Skeletal muscle cell (primary cell): ENCODE measurements around the gene DCLK3.
A peak's percentile ranks its signal among the peaks of the same experiment; 100 is the strongest.

Experiments
- DNase-seq: peaks from one replicate; pipeline ENCODE4 v3.0.0-alpha.2; 2010; ENCODE audit warnings: low read depth
- H3K4me3 ChIP-seq: 2 replicates; pipeline ENCODE4 v1.5.1; 2011; ENCODE audit warnings: low read depth, mild to moderate bottlenecking, control low read depth, low read length, moderate library complexity

The DCLK3 gene

GRCh38 chr3:36729204-36730056, 34.9 kb downstream of the DCLK3 start:
- peak; percentile 24 for DNase-seq
- H3K4me3 ChIP-seq = no peak overlapping the region

DNA sequence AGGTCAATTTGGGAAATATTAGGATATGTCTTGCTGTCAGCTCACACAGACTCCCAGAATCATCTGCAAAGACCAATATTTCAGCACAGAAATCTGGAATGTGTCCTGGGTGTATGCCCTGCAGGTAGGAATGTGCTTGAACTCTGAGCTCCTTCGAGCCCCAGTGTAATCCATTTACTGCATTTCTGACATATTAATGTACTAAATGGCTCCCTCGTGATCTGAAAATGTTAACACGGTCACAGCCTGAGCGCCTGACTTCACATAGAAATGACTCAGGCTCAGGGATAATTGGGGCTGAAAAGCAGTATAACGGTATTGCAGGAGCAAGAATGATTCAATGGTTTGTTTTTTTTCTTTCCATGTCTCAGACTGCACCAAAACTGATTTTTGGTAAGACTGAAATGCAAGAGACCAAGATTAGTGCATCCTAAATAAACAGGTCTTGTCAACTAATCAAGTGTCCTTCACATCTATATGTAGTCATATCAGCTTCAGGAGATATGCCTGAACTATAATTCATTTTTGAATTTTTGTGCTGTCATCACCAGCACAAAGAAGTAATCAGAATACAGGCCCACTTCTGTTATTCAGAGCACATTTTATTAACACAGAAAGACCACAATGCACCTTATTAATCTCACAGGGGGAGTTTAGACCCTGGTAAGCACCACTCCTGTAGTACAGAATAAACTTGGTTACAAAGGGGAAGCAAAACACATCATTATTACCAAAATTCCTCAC, 49.8 kb downstream of the DCLK3 start:
- H3K4me3 ChIP-seq = no peak overlapping the region
- no peak for DNase-seq

- DNase-seq = no peak
- H3K4me3 ChIP-seq = no peak overlapping the region
These were observed 50.4 kb downstream of the DCLK3 start for GRCh38 chr3:36713904-36714303.

DNA sequence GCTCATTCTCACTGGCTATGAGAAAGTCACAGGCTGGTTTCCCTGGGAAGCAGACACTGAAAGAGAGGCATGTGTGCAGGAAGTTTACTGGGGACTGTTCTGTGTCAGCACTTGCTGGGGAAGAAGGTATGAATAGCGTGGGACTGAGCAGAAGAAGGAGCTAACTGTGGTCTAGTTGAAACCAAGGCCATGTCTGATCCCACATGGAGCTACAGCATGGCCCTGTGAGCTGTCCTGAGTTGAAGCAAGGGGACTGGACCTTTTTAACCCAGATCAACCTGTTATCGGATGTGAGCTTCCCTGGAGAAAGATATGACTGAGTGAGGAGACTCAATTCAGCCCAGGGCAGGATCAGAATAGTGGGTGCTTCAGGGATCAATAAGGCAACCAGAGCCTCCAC, 53.7 kb downstream of the DCLK3 start:
- DNase-seq = no peak

GRCh38 chr3:36709826-36710365, 54.5 kb downstream of the DCLK3 start:
- no peak overlapping the region for H3K4me3 ChIP-seq
- no peak for DNase-seq

More for the DNA sequence above, 53.7 kb downstream of the DCLK3 start:
- H3K4me3 ChIP-seq = no peak overlapping the region

DNA sequence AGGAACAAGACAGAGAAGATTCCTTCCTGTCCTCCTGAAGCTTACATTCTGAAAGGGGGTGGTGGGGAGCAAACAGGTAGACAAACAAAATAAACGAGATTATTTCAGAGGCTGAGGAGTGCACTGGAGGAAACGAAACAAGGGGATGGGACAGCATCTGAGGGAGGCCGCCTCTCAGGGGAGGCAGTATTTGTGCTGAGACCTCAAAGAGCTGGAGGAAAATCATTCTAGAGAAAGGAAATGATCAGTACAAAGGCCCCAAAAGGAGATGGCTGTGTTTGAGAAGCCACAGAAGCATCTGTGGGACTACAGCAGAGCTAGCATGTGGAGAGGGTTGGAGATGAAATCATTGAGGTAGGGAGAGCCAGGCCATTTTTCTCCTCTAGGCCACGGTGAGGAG, 55.1 kb downstream of the DCLK3 start:
- H3K4me3 ChIP-seq = no peak overlapping the region
- no peak for DNase-seq

GRCh38 chr3:36707623-36708409, 56.5 kb downstream of the DCLK3 start:
- no peak overlapping the region for H3K4me3 ChIP-seq
- no peak for DNase-seq

DNA sequence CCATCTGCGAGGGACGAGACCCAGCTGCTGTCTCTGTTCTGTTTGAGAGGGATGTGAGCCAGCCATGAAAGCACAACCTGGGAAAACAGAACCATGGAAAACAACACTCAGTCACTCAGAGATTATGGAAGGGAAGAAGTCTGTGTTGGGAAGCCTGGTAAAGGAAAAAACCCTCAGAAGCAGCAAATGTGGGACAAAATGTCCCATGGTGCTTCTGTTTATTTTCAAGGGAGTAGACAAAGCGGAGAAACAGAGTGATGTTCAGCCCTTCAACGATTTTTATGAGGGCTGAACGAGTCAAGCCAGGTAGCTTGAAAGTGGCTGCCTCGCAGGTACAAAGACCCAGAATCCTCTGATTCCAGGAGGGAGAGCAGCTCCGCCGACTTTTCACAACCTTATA, 59.3 kb downstream of the DCLK3 start:
- DNase-seq = no peak

DNA sequence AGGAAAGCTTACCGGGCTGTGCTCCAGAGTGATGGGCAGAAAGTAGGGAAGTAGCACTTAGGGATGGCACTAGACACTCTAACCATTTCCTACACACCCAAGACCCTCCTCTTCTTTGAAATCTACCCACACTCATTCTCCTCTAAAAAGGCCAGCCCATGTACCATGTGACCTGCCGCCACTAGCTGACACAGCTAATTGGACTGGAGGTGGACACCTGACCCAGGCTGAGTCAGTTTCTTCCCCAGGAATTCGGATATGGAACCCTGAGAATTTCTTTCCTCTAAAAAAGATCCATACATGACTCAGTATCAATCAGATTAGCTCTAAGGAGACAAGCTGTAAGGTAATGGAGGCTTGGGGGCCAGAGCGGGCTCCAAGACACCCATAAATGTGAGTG, 60.1 kb downstream of the DCLK3 start:
- no peak for DNase-seq
- no peak overlapping the region for H3K4me3 ChIP-seq

More for the DNA sequence above, 59.3 kb downstream of the DCLK3 start:
- no peak overlapping the region for H3K4me3 ChIP-seq

DNA sequence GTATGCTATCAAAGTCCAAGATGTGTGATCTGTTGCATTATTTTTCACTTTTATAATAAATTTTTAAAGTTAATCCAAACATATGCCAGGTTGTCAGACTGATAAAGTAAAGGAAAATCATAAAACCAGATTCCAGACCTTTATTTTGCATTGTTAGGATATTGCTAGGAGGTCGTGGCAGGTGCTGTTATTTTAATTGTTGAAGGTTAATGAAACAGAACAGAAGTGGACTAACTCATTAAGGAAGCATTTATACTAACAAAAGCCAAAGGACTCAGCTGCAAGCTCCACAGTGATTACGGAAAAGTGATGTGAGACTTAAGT, 63.1 kb downstream of the DCLK3 start:
- DNase-seq = no peak

DNA sequence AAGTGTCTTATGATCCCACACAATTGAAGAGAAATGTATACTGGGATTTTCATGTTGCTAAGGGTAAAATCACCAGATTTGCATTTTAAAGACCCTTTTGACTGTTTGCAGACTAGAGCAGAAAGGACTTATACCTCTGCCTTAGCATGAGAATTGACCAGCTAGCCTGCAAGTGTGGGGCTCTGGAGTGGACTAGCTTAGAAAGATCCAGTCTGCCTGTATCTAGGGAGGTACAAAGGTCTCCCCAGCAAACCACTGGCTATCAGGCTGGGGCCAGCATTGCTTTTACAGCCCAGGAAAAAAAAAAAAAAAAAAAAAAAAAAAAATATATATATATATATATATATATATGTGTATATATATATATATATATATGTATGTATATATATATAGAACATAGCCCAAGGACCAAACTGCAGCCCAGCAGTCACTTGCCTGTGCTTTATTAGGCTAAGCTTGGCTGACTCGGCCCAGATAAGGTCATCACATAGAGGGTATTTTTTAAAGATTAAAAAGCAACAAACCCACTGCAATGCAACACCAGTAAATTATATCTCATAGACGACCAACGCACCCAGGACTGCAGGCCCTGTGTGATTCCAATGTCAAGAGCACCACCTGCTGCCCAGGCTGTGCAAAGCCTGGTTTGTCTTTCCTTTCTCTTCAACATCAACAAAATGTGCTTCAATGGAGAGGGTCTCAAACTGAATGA, 63.7 kb downstream of the DCLK3 start:
- peak; percentile 47 for DNase-seq
- H3K4me3 ChIP-seq = no peak overlapping the region

More for the DNA sequence above, 63.1 kb downstream of the DCLK3 start:
- H3K4me3 ChIP-seq = no peak overlapping the region

- no peak for DNase-seq
- H3K4me3 ChIP-seq = no peak overlapping the region
These were observed 66.0 kb downstream of the DCLK3 start for GRCh38 chr3:36698314-36698713.

DNA sequence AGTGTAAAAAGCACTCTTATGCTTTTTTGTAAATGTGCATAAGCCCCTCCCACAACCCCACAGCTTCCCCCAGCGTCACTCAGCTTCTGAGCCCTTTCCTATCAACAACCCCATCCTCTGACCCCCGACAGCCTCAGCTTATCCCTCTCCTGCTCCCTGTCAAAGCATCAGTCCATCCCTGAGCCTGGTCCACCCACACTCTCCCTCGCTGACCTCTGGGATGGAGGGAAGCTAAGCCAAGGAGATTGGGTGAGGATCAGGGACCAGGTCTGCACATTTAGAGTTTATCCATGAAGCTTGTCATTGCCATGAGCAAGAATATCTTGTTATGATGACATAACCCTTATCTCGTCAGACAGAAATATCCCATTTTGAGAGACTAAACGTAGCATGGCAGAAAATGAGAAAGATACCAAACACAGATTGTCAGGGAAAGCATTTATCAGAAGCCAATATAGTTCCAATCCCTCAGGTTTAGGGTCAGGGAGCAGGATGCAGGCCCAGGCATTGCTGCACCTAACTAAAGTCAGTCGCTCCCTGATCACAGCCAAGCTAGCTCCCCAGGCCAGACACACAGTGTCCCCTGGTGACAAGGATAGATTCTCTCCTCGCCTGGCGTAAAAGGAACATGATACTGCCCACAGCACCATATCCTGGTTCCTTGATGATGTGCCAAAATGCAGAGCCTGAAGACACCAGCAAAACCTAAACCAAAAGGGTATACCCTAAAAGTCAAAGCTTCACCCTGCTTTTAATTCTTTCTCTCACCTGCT, 66.9 kb downstream of the DCLK3 start:
- DNase-seq = no peak
- H3K4me3 ChIP-seq = no peak overlapping the region

DNA sequence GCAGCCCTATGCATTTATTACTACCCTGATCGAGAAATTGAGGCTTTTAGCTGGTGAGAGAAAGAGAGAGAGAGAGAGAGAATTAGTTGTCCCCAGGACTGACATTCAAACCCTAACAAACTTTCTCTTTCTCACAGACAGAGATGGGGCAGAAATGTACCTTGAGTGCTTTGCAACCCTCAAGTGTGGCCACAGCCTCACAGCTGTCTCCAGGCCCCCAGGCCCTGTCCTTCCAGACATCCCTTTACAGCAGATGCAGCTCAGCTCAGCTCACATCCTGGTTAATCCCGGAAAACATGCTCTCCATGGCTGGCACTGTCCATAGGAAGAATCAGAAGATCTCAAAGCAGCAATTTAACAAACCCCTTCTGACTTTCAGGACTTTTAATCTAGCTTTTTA, 67.6 kb downstream of the DCLK3 start:
- DNase-seq = no peak
- H3K4me3 ChIP-seq = no peak overlapping the region

DNA sequence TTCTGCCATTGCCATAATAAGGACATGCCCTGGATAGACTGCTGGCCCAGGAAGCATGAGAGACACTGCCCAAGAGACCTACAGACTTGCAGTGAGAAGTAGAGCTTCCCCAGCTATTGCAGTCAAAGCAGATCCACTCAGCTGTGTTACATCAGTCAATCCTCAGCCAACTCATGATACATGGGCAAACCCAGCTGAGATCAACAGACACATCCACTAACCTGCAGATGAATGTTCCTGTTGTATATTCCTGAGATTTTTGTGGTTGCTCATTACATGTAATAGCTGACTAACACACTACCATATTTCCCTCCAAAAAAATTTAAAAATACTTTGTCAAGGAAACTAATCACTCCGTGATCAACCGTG, 68.6 kb downstream of the DCLK3 start:
- H3K4me3 ChIP-seq = no peak overlapping the region
- peak; percentile 69 for DNase-seq

- H3K4me3 ChIP-seq = no peak overlapping the region
These were observed 69.1 kb downstream of the DCLK3 start for GRCh38 chr3:36695113-36695768.

GRCh38 chr3:36693670-36694069, 70.7 kb downstream of the DCLK3 start:
- no peak overlapping the region for H3K4me3 ChIP-seq
- no peak for DNase-seq

More at GRCh38 chr3:36695113-36695768, 69.1 kb downstream of the DCLK3 start:
- DNase-seq = no peak

DNA sequence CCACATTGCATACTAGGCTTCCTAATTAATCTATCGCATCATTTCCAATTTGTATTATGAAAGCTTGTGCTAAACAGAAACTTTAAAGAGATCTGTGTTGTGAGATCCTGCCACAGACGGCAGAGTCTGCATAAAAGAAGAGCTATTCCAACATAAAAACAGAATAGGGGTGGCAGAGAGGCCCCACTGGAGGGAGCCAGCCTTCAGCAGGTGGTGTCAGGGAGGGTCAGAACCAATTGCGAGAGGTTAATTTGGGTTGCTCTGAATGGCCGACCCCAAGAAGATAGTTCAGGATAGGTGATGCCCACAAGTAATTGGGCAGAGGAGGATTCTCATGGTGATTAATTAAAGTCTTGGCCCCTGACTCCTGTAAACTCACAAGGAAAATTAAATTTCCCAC, 74.8 kb downstream of the DCLK3 start:
- H3K4me3 ChIP-seq = no peak overlapping the region
- no peak for DNase-seq
